Ishikawa (cell line): ENCODE data around the gene TSPAN16.

Experiments
- CEBPB ChIP-seq: IDR thresholded peaks from 2 replicates; pipeline ENCODE4 v1.6.1; 2012
- CREB1 ChIP-seq: IDR thresholded peaks from 2 replicates; pipeline ENCODE4 v1.6.1; 2012; ENCODE audit warnings: low read depth
- EGR1 ChIP-seq: IDR thresholded peaks from 2 replicates; pipeline ENCODE4 v1.6.1; 2012
- EP300 ChIP-seq: IDR thresholded peaks from 2 replicates; pipeline ENCODE4 v1.6.1; 2012; ENCODE audit warnings: borderline replicate concordance
- FOXM1 ChIP-seq: IDR thresholded peaks from 2 replicates; pipeline ENCODE4 v1.6.1; 2012; ENCODE audit warnings: low read depth, borderline replicate concordance
- MAX ChIP-seq: IDR thresholded peaks from 2 replicates; pipeline ENCODE4 v1.6.1; 2012
- NFIC ChIP-seq: IDR thresholded peaks from 2 replicates; pipeline ENCODE4 v1.6.1; 2012
- RAD21 ChIP-seq: IDR thresholded peaks from 2 replicates; pipeline ENCODE4 v1.6.1; 2012; ENCODE audit warnings: low read depth
- REST ChIP-seq: IDR thresholded peaks from 2 replicates; pipeline ENCODE4 v1.6.1; 2012; ENCODE audit warnings: low read depth, mild to moderate bottlenecking
- TAF1 ChIP-seq: IDR thresholded peaks from 2 replicates; pipeline ENCODE4 v1.6.1; 2012; ENCODE audit warnings: low read depth, mild to moderate bottlenecking
- TCF12 ChIP-seq: IDR thresholded peaks from 2 replicates; pipeline ENCODE4 v1.6.1; 2012; ENCODE audit warnings: low read depth
- TEAD4 ChIP-seq: IDR thresholded peaks from 2 replicates; pipeline ENCODE4 v1.6.1; 2012
- YY1 ChIP-seq: IDR thresholded peaks from 2 replicates; pipeline ENCODE4 v1.6.1; 2012; ENCODE audit warnings: low read depth
- ZBTB7A ChIP-seq: IDR thresholded peaks from 2 replicates; pipeline ENCODE4 v1.6.1; 2012; ENCODE audit warnings: low read depth
- TF ChIP-seq, protein P1 (sequence below): IDR thresholded peaks from 2 replicates; pipeline ENCODE4 v1.6.1; 2012

Gene TSPAN16

GRCh38 chr19:11323601-11324078 lies 27.7 kb downstream of the TSPAN16 start:
- TF ChIP-seq EGR1 (no peak), FOXM1 (no peak), MAX (no peak), NFIC (no peak)
- TF ChIP-seq, protein P1, sequence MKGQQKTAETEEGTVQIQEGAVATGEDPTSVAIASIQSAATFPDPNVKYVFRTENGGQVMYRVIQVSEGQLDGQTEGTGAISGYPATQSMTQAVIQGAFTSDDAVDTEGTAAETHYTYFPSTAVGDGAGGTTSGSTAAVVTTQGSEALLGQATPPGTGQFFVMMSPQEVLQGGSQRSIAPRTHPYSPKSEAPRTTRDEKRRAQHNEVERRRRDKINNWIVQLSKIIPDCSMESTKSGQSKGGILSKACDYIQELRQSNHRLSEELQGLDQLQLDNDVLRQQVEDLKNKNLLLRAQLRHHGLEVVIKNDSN: no peak

DNA sequence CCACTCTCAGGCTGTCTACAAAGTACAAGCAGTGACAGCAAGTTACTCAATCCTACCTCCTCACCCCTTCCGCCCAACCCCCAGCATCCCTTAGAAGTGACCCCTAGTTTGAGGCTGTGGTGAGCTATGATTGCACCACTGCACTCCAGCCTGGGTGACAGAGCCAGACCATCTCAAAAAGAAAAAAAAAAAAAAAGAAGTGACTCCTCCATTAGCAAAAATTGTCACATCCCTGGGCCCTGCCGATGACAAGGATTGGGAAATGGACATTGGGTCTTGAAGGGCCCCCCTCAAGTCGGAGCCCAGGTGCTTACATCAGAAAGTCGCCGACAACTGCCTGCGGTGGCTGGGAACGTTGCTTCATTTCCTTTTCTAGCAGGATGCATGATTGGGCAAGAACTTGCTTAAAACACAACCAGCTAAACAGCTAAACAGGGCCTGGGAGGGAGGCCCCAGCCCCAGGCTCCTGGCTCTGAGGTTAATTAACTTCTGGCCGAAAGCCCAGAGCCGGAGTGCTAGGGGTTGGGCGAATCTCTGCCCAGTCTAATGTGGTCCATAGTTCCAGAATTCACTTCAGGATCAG lies 28.2 kb downstream of the TSPAN16 start:
- TF ChIP-seq TCF12: peak; percentile 82
- TF ChIP-seq CEBPB: peak; percentile 98
- no peak for TF ChIP-seq TAF1
- TF ChIP-seq, protein P1: no peak
- peak; percentile 62; the same call in 1 of the 2 replicates for TF ChIP-seq EP300
- peak; percentile 18; the same call in 1 of the 2 replicates for TF ChIP-seq RAD21
- no peak for TF ChIP-seq EGR1
- no peak for TF ChIP-seq YY1
- no peak for TF ChIP-seq REST
- peak; percentile 46 for TF ChIP-seq TEAD4
- TF ChIP-seq CREB1: no peak
- peak; percentile 92 for TF ChIP-seq NFIC
- 0 out of 2 replicates have a peak, but pooled peaks have one; percentile 26 for TF ChIP-seq ZBTB7A
- peak; percentile 80; the same call in 1 of the 2 replicates for TF ChIP-seq FOXM1
- TF ChIP-seq MAX: no peak

GRCh38 chr19:11324748-11325389 lies 28.9 kb downstream of the TSPAN16 start:
- TF ChIP-seq FOXM1 (no peak), MAX (no peak), RAD21 (no peak), NFIC (no peak), ZBTB7A (no peak)

GRCh38 chr19:11325544-11325943 lies 29.6 kb downstream of the TSPAN16 start:
- TF ChIP-seq EP300: no peak
- TF ChIP-seq EGR1: no peak

DNA sequence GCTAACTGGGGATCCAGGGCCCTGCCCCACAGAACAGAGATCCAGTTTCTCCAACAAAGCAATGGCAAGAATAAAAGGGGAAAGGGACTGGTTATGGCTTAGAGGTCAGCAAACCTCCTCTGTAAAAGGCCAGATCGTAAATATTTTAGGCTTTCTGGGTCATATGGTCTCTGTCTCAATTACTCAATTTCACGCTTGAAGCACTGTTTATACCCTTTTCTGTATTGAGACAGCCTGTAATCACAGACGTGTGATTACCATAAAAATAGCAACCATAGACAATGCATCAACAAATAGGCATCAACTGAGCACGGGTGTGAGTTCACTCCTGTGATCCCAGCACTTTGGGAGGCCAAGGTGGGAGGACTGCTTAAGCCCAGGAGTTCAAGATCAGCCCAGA lies 34.2 kb downstream of the TSPAN16 start:
- TF ChIP-seq ZBTB7A (no peak), TCF12 (no peak), EGR1 (no peak), EP300 (no peak), CREB1 (no peak), TAF1 (no peak), NFIC (no peak), REST (no peak), MAX (no peak), FOXM1 (no peak)
- TF ChIP-seq, protein P1: no peak

- TF ChIP-seq TEAD4 (no peak), RAD21 (no peak), YY1 (no peak), CREB1 (no peak), TCF12 (no peak), TAF1 (no peak), ZBTB7A (no peak), FOXM1 (no peak), EGR1 (no peak), MAX (no peak), NFIC (no peak)
- TF ChIP-seq, protein P1: no peak
Measured at GRCh38 chr19:11331502-11331901, 35.5 kb downstream of the TSPAN16 start.
